ENCODE measurements around the gene TMEM151B.

Gene TMEM151B

DNA sequence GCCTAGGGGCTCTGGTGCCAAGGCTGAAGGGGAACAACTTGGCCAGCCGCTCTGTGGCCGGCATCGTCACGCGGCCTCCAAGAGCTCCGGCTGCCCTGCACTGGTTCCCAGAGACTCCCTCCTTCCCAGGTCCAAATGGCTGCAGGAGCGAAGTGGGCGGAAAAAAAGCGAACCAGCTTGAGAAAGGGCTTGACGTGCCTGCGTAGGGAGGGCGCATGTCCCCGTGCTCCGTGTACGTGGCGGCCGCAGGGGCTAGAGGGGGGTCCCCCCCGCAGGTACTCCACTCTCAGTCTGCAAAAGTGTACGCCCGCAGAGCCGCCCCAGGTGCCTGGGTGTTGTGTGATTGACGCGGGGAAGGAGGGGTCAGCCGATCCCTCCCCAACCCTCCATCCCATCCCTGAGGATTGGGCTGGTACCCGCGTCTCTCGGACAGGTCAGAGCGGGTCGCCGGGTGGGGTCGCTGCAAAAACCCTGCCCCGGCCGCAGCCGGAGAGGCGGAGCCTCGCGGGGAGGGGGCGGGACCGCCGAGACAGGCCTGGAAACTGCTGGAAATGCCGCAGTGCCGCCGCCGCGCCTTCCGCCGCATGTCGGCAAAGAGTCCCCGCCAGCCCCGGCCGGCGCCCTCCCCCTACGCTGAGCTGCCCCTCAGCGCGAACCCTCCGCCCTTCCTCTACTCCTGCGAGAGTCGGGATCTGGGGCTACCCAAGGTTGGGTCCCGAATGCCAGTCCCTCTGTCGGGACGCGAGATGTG, 24.2 kb upstream of the TMEM151B start:
- H3K9me2 ChIP-seq (replicated peaks; ENCODE audit: insufficient read depth, low read length) = no peaks in the 10 kb centered on the region

DNA sequence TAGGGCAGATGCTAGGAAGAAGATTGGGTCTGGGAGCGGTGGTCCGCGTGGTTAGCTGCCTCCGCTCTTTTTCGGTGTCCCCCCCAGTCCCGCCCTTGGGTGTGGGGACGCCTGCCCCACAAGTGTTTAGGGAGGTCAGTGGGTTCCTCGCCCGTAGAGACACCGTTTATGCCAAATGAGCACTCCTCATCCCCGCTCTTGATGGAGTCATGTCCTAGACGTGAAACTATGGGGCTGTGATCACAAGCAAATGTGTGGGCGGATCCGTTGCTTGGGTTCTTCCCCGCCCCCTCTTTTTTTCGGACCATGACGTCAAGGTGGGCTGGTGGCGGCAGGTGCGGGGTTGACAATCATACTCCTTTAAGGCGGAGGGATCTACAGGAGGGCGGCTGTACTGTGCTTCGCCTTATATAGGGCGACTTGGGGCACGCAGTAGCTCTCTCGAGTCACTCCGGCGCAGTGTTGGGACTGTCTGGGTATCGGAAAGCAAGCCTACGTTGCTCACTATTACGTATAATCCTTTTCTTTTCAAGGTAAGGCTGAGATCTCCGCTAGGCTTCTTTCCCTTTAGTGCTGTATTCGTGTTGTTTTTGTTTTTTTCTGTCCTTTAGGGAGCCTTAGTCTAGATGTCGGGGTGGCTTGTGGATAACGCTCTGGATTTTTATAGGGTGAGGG, 23.4 kb upstream of the TMEM151B start, which contains the start of gene HSP90AB1:
TSS of gene HSP90AB1 (plus strand) at position 439 of the 675 bp plus-strand sequence. CDS start 1,529 bp downstream, outside the sequence.
- H4K20me1 ChIP-seq (ENCODE audit: insufficient read depth, low read length) = peaks cover 44% of the 10 kb centered on the region
- TF ChIP-seq EZH2phosphoT487 (IDR thresholded peaks at IDR 0.05; ENCODE audit: low read length) (no peak), EZH2 (optimal IDR thresholded peaks at IDR 0.05; ENCODE audit: low read depth, low read length) (no peak)
- TF ChIP-seq, protein P1, sequence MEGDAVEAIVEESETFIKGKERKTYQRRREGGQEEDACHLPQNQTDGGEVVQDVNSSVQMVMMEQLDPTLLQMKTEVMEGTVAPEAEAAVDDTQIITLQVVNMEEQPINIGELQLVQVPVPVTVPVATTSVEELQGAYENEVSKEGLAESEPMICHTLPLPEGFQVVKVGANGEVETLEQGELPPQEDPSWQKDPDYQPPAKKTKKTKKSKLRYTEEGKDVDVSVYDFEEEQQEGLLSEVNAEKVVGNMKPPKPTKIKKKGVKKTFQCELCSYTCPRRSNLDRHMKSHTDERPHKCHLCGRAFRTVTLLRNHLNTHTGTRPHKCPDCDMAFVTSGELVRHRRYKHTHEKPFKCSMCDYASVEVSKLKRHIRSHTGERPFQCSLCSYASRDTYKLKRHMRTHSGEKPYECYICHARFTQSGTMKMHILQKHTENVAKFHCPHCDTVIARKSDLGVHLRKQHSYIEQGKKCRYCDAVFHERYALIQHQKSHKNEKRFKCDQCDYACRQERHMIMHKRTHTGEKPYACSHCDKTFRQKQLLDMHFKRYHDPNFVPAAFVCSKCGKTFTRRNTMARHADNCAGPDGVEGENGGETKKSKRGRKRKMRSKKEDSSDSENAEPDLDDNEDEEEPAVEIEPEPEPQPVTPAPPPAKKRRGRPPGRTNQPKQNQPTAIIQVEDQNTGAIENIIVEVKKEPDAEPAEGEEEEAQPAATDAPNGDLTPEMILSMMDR (IDR thresholded peaks at IDR 0.05; ENCODE audit: low read length) = no peak
- H3F3A ChIP-seq (ENCODE audit: insufficient read depth, low read length) = peaks cover 53% of the 10 kb centered on the region
- peaks cover 56% of the 10 kb centered on the region for H3K79me2 ChIP-seq (ENCODE audit: low read length)
- peaks cover 14% of the 10 kb centered on the region for H3K36me3 ChIP-seq (replicated peaks; ENCODE audit: insufficient read depth, low read length)
- H3K4me1 ChIP-seq (ENCODE audit: low read length) = peaks cover 28% of the 10 kb centered on the region
- DNase-seq = peak; percentile 98
- H3K27me3 ChIP-seq (replicated peaks; ENCODE audit: insufficient read depth, low read length) = no peaks in the 10 kb centered on the region
- peak within 1 kb of the TSS; percentile 93 for H3K4me2 ChIP-seq (ENCODE audit: low read depth, low read length)
- H3K9me2 ChIP-seq (replicated peaks; ENCODE audit: insufficient read depth, low read length) = no peaks in the 10 kb centered on the region
- H3K27ac ChIP-seq (ENCODE audit: low read length) = peak within 1 kb of the TSS; percentile 85
- H3K4me3 ChIP-seq (ENCODE audit: low read length) = peak within 1 kb of the TSS; percentile 99
- H3K9me3 ChIP-seq (replicated peaks; ENCODE audit: insufficient read depth, low read length) = no peaks in the 10 kb centered on the region
- H2AFZ ChIP-seq (ENCODE audit: low read length) = peak within 1 kb of the TSS; percentile 91
- H3K9ac ChIP-seq (ENCODE audit: low read length) = peak within 1 kb of the TSS; percentile 99

More for the DNA sequence above, 24.2 kb upstream of the TMEM151B start:
- peak overlapping the region; percentile 91 for H2AFZ ChIP-seq (ENCODE audit: low read length)
- peak overlapping the region; percentile 99 for H3K9ac ChIP-seq (ENCODE audit: low read length)
- H3K4me1 ChIP-seq (ENCODE audit: low read length) = peaks cover 24% of the 10 kb centered on the region
- TF ChIP-seq EZH2 (optimal IDR thresholded peaks at IDR 0.05; ENCODE audit: low read depth, low read length) (no peak), EZH2phosphoT487 (IDR thresholded peaks at IDR 0.05; ENCODE audit: low read length) (no peak)
- TF ChIP-seq, protein P1 (IDR thresholded peaks at IDR 0.05; ENCODE audit: low read length) = peak; percentile 23
- peaks cover 46% of the 10 kb centered on the region for H3F3A ChIP-seq (ENCODE audit: insufficient read depth, low read length)
- peak overlapping the region; percentile 93 for H3K4me2 ChIP-seq (ENCODE audit: low read depth, low read length)
- peaks cover 37% of the 10 kb centered on the region for H4K20me1 ChIP-seq (ENCODE audit: insufficient read depth, low read length)
- peak; percentile 86 for DNase-seq
- H3K27me3 ChIP-seq (replicated peaks; ENCODE audit: insufficient read depth, low read length) = no peaks in the 10 kb centered on the region
- peak overlapping the region; percentile 99 for H3K4me3 ChIP-seq (ENCODE audit: low read length)
- peak overlapping the region; percentile 85 for H3K27ac ChIP-seq (ENCODE audit: low read length)
- peaks cover 49% of the 10 kb centered on the region for H3K79me2 ChIP-seq (ENCODE audit: low read length)
- peaks cover 9% of the 10 kb centered on the region for H3K36me3 ChIP-seq (replicated peaks; ENCODE audit: insufficient read depth, low read length)
- H3K9me3 ChIP-seq (replicated peaks; ENCODE audit: insufficient read depth, low read length) = no peaks in the 10 kb centered on the region

DNA sequence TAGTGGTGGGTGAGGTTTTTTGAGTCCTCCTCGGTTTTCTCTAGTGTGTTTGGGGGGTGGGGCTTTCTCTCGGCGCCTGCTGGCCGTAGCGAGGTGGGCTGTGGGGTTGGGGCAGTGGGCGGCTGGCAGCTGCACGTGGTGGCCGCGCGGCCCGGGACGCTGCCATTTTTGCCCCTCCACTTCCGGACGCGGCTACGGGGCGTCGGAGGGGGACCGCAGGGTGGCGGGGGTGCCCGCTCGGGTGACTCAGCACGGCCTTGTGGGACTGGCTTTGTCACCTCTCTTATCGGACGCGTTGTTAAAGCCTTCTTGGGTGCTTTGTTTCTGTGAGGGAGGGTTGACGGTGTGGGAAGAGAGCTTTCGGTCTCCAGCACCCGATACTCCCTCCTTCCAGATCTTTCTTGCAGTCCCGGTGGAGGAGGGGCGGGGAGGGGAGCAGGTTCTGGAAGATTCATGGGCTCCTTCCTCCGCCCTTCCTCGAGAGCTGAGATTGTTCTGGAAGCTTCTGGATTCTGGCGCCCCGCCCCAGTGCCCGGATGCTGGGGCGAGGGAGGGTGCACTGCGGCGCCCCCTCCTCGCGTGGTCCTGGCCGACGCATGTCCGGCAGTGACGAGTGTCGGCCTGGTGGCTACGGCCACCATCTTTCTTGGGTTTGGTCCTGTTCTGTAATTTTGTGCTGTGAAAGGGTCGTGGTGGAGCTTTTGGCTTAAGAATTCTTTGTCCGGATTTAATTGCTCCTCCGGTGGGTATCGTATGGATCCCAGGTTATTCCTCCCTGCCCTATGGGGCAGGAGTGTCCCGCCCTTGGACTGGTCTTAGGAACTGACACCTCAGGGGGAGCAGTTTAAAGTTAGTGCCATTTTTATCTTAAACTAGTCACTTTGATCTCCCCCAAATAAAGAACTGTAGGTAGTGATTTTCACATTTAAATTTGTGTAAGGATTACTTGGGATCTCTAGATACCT, 22.6 kb upstream of the TMEM151B start:
- Histone ChIP-seq H3K27ac (ENCODE audit: low read length) (peak overlapping the region; percentile 85), H3K4me3 (ENCODE audit: low read length) (peak overlapping the region; percentile 99), H3K9me2 (replicated peaks; ENCODE audit: insufficient read depth, low read length) (no peaks in the 10 kb centered on the region), H3K36me3 (replicated peaks; ENCODE audit: insufficient read depth, low read length) (peaks cover 17% of the 10 kb centered on the region), H3K79me2 (ENCODE audit: low read length) (peaks cover 64% of the 10 kb centered on the region), H3F3A (ENCODE audit: insufficient read depth, low read length) (peaks cover 59% of the 10 kb centered on the region), H4K20me1 (ENCODE audit: insufficient read depth, low read length) (peaks cover 50% of the 10 kb centered on the region), H3K9me3 (replicated peaks; ENCODE audit: insufficient read depth, low read length) (no peaks in the 10 kb centered on the region), H3K9ac (ENCODE audit: low read length) (peak overlapping the region; percentile 99), H3K4me2 (ENCODE audit: low read depth, low read length) (peak overlapping the region; percentile 39), H2AFZ (ENCODE audit: low read length) (no peak overlapping the region), H3K4me1 (ENCODE audit: low read length) (peaks cover 28% of the 10 kb centered on the region), H3K27me3 (replicated peaks; ENCODE audit: insufficient read depth, low read length) (no peaks in the 10 kb centered on the region)
- peak; percentile 59 for DNase-seq
- TF ChIP-seq, protein P1 (IDR thresholded peaks at IDR 0.05; ENCODE audit: low read length) = no peak
- TF ChIP-seq EZH2 (optimal IDR thresholded peaks at IDR 0.05; ENCODE audit: low read depth, low read length) (no peak), EZH2phosphoT487 (IDR thresholded peaks at IDR 0.05; ENCODE audit: low read length) (no peak)

Measured in MM.1S (cell line).